HG02870 (cell line): ENCODE results near the gene TASP1.

Experiments used
- ATAC-seq: cut with Tn5 transposase; IDR thresholded peaks from one replicate; pipeline ENCODE4 v1.9.1; 2021; ENCODE audit warnings: mild to moderate bottlenecking, moderate library complexity; ENCODE audit not compliant: unreplicated experiment

Gene TASP1

DNA sequence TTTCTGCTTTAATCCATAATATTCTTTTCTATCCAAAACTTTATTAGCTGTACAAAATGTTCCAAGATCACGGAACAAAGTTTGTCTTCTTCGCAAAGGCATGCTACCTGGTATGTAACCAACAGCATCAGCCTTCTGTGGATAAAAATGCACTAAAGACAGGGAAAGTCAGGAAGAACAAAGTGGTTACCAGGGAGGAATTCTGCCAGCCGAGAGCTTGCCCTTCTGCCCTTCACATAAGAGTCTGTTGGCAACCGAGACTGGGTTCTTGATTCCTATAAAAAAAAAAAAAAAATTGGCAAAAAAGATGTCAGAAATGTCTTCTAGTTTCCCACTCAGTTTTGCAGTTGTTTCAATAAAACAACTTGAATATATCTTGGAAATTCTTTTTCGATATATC lies 58.0 kb downstream of the TASP1 start:
- no peak for ATAC-seq

DNA sequence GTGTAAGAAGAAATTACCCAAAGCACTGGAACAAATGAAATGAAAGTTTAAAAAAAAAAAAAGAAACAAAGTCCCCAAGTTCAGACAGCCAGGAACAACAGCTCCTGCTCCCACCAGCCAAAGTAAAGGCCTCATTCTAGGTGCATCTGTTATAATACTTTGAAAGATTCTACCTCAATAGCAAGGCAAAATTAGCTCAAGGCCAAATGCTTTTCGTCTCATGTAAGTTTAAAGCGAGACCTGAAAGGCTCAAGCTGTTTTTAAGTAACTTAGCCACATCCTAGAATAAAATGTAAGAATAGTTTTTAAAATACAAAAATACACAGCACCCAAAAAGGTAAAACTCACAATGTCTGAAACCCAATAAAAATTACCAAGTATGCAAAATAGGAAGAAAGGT lies 64.7 kb downstream of the TASP1 start:
- no peak for ATAC-seq

DNA sequence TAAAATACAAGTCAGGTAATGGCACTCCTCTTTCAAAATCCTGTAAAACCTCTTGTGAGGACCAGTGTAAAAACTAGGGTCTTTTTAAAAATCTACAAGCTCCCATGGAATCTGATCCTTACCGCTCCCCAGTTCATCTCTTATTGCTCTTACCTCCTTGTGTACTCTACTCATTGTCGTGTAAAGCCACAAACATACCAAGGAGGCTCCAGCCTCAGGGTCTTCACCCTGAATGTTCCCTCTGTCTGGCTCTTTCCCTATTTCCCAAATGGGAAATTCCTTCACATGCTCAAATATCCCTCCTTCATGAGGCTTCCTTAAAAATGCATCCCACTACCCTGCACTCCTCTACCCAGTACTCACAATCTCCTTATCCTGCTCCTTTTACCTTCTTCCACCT lies 67.1 kb downstream of the TASP1 start:
- no peak for ATAC-seq

- ATAC-seq: no peak
Measured at GRCh38 chr20:13567663-13568062, 71.1 kb downstream of the TASP1 start.

- ATAC-seq: no peak
Measured at GRCh38 chr20:13563854-13564253, 74.9 kb downstream of the TASP1 start.

DNA sequence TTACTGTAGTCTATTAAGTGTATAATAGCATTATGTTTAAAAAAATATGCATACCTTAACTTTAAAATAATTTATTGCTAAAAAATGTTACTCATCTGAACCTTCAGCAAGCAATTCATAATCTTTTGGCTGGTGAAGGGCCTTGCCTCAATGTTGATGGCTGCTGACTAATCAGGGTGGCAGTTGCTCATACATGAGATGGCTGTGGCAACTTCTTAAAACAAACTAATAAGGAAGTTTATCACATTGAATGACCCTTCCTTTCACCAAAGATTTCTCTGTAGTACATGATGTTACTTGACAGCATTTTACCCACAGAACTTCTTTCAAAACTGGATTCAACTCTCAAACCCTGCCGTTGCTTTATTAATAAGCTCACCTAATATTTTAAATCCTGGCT lies 84.0 kb downstream of the TASP1 start:
- no peak for ATAC-seq

GRCh38 chr20:13554076-13554475 lies 84.7 kb downstream of the TASP1 start:
- ATAC-seq: no peak

- no peak for ATAC-seq
Measured at GRCh38 chr20:13552061-13552460, 86.7 kb downstream of the TASP1 start.

DNA sequence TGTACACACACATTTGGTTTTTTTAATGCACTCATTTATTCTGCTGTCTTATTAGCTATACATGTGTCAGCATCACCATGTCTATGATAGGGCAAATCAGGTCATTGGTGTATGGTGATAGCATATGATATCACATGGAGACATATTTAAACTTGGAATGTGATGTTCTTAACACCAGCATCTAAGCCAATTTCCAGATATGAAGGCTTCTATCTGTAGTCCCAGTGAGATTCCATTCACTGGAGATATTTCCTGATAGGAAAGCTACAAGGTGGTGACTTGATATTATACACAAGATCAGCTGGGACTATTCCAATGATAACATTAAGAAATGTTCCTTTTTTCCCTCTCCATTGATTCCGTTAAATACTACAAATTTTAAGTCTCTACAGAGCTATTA lies 89.3 kb downstream of the TASP1 start:
- ATAC-seq: no peak

- peak; percentile 82 for ATAC-seq
Measured at GRCh38 chr20:13546497-13547131, 92.1 kb downstream of the TASP1 start.

DNA sequence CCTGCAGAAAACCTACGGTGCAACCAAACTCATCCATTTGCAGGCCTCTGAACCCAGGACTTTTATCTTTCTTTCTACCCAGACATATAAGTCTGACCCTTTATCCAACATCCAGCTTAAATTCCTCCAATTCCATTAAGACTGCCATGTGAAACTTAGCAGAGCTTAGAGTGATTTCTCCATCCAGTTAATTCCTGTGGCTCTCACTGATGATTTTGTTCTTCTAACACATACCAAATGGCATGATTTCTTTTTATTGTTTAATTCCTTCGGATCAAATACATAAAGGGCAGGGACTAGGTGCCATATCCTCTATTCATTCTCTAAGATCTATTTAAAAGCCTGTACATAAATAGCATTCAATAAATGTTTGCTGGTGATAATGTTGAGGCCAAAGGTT lies 92.9 kb downstream of the TASP1 start:
- no peak for ATAC-seq

DNA sequence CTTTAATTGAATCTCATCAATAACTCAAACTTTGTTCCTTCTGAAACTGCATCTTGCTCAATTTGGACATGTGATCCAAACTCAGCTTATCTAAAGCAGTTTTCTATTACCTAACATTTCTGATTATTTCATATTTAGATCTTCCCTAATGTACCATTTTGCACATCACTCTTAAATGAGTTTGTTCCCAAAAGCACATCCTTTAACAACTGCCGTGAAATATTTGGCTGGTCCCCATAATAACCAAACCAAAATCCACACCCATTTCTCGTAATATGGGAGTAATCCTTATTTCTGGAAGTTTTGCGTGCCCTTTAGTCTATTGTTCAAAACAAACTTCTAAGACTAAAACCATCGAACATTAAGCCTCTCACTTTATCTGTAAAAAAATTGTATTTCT lies 94.9 kb downstream of the TASP1 start:
- no peak for ATAC-seq

GRCh38 chr20:13535627-13536026 lies 103.1 kb downstream of the TASP1 start:
- ATAC-seq: no peak

DNA sequence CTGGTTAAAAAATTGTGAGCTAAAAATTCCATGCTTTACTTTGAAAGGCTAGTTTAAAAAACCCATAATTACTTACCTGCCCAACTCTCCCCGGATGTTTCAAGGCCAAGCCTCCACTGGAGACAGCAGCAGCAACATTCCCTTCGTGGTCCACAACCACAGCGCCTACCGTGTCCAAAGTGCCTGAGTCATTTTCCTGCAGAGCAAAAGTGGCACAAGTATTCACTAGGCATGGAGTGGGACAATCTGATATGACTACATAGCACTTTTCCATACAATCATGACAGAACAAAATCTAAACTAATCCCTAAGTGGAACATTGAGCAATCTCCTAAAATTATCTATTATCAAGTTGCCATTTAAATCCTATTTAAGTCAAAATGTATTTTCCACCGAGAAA lies 104.8 kb downstream of the TASP1 start:
- no peak for ATAC-seq

DNA sequence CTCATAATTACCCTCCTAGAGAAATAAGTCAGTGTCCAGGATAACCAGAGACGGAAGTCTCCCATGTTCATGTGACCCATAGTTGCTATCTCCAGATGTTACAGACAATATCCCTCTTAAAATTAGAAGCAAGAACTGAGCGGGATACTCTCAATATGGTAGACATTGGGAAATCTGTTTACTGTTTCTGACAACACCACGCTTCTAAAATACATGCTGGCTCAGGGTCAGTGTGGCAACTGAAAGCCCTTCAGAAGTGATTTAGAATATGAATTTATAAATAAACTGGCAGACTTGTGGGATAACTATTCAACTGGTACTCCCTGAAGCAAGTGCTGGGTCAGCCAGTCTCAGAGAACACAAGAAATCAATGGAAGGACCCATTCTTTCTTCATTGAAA lies 108.6 kb downstream of the TASP1 start:
- no peak for ATAC-seq

GRCh38 chr20:13526551-13526950 lies 112.2 kb downstream of the TASP1 start:
- ATAC-seq: no peak

GRCh38 chr20:13525225-13525940 lies 113.3 kb downstream of the TASP1 start:
- no peak for ATAC-seq

- no peak for ATAC-seq
Measured at GRCh38 chr20:13524339-13524738, 114.4 kb downstream of the TASP1 start.

DNA sequence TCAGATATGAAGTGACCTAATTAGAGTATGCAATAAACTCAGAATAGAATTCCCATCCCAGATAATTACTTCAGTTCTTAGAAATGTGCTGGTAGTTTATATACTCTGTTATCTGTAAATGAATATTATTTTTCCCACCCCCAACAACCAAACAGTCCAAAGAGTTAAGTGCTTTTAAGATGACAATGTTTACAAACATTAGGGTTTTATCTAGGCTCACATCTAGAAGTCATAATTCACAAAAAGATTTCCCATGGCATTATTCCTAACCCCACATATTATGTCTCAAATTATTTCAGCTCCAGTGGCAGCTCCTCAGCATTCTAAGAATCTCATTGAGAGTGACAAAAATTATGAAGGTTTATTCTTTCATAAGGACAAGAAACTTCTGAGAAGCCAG lies 120.9 kb downstream of the TASP1 start:
- no peak for ATAC-seq

- no peak for ATAC-seq
Measured at GRCh38 chr20:13515796-13516558, 122.8 kb downstream of the TASP1 start.

- no peak for ATAC-seq
Measured at GRCh38 chr20:13515291-13515690, 123.4 kb downstream of the TASP1 start.

GRCh38 chr20:13510837-13511488 lies 127.8 kb downstream of the TASP1 start:
- no peak for ATAC-seq
